Gastroesophageal sphincter (tissue), 4 donors: ENCODE data around the gene TICAM1. TPM values are rescaled to one million over a fixed set of nuclear protein-coding genes. Genes with fewer than 3 reads are reported as not detected.
"Not testable (repeated sequence)": the region's sequence is repeated elsewhere in the genome, so short reads cannot be mapped to it uniquely, and the experiment has no call there.

Experiments
- ATAC-seq: fragments of 150-250 bp; one replicate; pipeline ENCODE4 v1.9.1; 2016; ENCODE audit warnings: mild to moderate bottlenecking, moderate library complexity
- H3K27ac ChIP-seq, 4 donors: fragments of 200-600 bp; sonication (generic) in 3 of 4; 1 replicate in 3 of 4; 2 replicates in 1 of 4; pipeline ENCODE4 v1.5.1; 2016 to 2019
- H3K27me3 ChIP-seq: fragments of 200-600 bp; sonication (generic); one replicate; pipeline ENCODE4 v1.5.1; 2019
- H3K36me3 ChIP-seq, 2 donors: fragments of 200-600 bp; sonication (generic); one replicate each; pipeline ENCODE4 v1.5.1; 2019; ENCODE audit warnings: control low read depth in 1 of 2
- H3K4me1 ChIP-seq, 3 donors: fragments of 200-600 bp; sonication (generic); 1 replicate in 2 of 3; 2 replicates in 1 of 3; pipeline ENCODE4 v1.5.1; 2016 to 2019; ENCODE audit warnings: control low read depth in 2 of 3
- H3K4me3 ChIP-seq, 2 donors: fragments of 200-600 bp; sonication (generic); one replicate each; pipeline ENCODE4 v1.5.1; 2019; ENCODE audit warnings: mild to moderate bottlenecking in 1 of 2, moderate library complexity in 1 of 2
- H3K9me3 ChIP-seq, 3 donors: fragments of 200-600 bp; sonication (generic); one replicate each; pipeline ENCODE4 v1.5.1; 2017 to 2019; ENCODE audit warnings: control low read depth in 2 of 3
- EP300 ChIP-seq: sonication (generic); formaldehyde crosslinking; IDR thresholded peaks from one replicate; pipeline ENCODE4 v1.6.1; 2017; ENCODE audit warnings: antibody characterized with exemption, mild to moderate bottlenecking
- POLR2A ChIP-seq, 2 donors: fragments of 450-650 bp; IDR thresholded peaks; one replicate each; pipeline ENCODE4 v1.6.1; 2017; ENCODE audit warnings: antibody characterized with exemption in 2 of 2, mild to moderate bottlenecking in 2 of 2, moderate library complexity in 1 of 2
- POLR2AphosphoS5 ChIP-seq: sonication (generic); formaldehyde crosslinking; IDR thresholded peaks from one replicate; pipeline ENCODE4 v1.6.1; 2017; ENCODE audit warnings: antibody characterized with exemption
- WGBS, 2 donors: methylation state at CpG; one replicate each; pipeline ENCODE4 v1.1.5; 2018; ENCODE audit warnings: low coverage in 1 of 2; 5-methylcytosine and 5-hydroxymethylcytosine counted together
- total RNA-seq, 4 donors: library from RNA; depleted of rRNA; stranded (reverse); fragments of >200 nt; gene quantifications; one replicate each; pipeline ENCODE4 v1.1.0, GENCODE V29; 2016
- TF ChIP-seq, protein P1 (sequence below), 4 experiments: fragments of 200-600 bp in 2 of 4; fragments of 450-650 bp in 2 of 4; sonication (generic) in 1 of 4; IDR thresholded peaks; one replicate each; pipeline ENCODE4 v1.5.1; 2017 to 2019; ENCODE audit warnings: antibody characterized with exemption in 4 of 4, mild to moderate bottlenecking in 2 of 4, moderate library complexity in 2 of 4

Gene TICAM1
- total RNA-seq, 4 donors from 2014 or later: 3.6 to 7.9 (median 5.1) TPM

GRCh38 chr19:4811328-4812131 lies 20.0 kb downstream of the TICAM1 start:
- Histone ChIP-seq H3K9me3 (no peaks in the 10 kb centered on the region), H3K36me3 (peaks cover 0 to 4% of the 10 kb centered on the region in 2 donors), H3K4me1 (peaks cover 0 to 40% (median 17%) of the 10 kb centered on the region in 3 donors), H3K27ac (peak overlapping the region in 2 of 4 donors; percentile 17 to 79), H3K27me3 (no peaks in the 10 kb centered on the region), H3K4me3 (no peak overlapping the region)
- 72 to 95% methylated on average over 4 to 9 of the region's 12 CpGs for WGBS, 2 donors
- peak; percentile 48 for ATAC-seq
- no peak for TF ChIP-seq POLR2A (IDR thresholded peaks at IDR 0.05)
- TF ChIP-seq, protein P1, sequence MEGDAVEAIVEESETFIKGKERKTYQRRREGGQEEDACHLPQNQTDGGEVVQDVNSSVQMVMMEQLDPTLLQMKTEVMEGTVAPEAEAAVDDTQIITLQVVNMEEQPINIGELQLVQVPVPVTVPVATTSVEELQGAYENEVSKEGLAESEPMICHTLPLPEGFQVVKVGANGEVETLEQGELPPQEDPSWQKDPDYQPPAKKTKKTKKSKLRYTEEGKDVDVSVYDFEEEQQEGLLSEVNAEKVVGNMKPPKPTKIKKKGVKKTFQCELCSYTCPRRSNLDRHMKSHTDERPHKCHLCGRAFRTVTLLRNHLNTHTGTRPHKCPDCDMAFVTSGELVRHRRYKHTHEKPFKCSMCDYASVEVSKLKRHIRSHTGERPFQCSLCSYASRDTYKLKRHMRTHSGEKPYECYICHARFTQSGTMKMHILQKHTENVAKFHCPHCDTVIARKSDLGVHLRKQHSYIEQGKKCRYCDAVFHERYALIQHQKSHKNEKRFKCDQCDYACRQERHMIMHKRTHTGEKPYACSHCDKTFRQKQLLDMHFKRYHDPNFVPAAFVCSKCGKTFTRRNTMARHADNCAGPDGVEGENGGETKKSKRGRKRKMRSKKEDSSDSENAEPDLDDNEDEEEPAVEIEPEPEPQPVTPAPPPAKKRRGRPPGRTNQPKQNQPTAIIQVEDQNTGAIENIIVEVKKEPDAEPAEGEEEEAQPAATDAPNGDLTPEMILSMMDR (IDR thresholded peaks at IDR 0.05): peak in 3 of 4 experiments; percentile 78 to 93 (median 85)
- TF ChIP-seq EP300: no peak
- TF ChIP-seq POLR2AphosphoS5: no peak

DNA sequence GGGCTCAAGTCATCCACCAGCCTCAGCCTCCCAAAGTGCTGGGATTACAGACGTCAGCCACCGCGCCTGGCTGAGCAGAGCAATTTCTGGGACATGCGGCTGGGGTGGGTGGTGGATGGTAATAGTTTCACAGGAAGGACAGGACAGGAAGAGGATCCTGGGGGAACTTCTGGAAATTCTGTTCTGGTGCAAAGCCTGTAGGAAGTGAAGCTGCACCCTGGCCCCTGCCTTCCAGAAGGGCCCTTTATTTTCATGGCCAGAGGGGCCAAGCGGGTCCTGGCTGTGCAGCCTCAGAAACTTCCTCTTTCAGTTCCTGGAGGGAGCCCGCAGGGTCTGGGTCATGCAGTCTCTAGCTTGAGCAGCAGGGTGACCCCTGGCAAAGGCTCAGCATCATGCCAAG lies 24.3 kb downstream of the TICAM1 start:
- H3K9me3 ChIP-seq: no peaks in the 10 kb centered on the region
- H3K27me3 ChIP-seq: no peaks in the 10 kb centered on the region
- no peak overlapping the region for H3K4me3 ChIP-seq
- peaks cover 0 to 18% (median 2%) of the 10 kb centered on the region in 3 donors for H3K4me1 ChIP-seq
- TF ChIP-seq POLR2A (IDR thresholded peaks at IDR 0.05) (no peak), POLR2AphosphoS5 (no peak), EP300 (no peak)
- TF ChIP-seq, protein P1 (IDR thresholded peaks at IDR 0.05): no peak
- no peaks in the 10 kb centered on the region for H3K36me3 ChIP-seq
- ATAC-seq: no peak
- H3K27ac ChIP-seq: no peak overlapping the region
- WGBS, 2 donors: no CpG with 5 or more reads among the region's 6 CpGs

- no peaks in the 10 kb centered on the region for H3K36me3 ChIP-seq
- H3K4me3 ChIP-seq: no peak overlapping the region
- no peaks in the 10 kb centered on the region for H3K9me3 ChIP-seq
- no peak for ATAC-seq
- WGBS, 2 donors: 83 to 90% methylated on average over 4 to 6 of the region's 6 CpGs
- TF ChIP-seq, protein P1 (IDR thresholded peaks at IDR 0.05): no peak
- no peak for TF ChIP-seq POLR2AphosphoS5
- TF ChIP-seq EP300: no peak
- TF ChIP-seq POLR2A (IDR thresholded peaks at IDR 0.05): no peak
- H3K4me1 ChIP-seq: peaks cover 0 to 18% (median 0%) of the 10 kb centered on the region in 3 donors
- no peaks in the 10 kb centered on the region for H3K27me3 ChIP-seq
- no peak overlapping the region for H3K27ac ChIP-seq
Observed at GRCh38 chr19:4806384-4806783, 25.1 kb downstream of the TICAM1 start.

DNA sequence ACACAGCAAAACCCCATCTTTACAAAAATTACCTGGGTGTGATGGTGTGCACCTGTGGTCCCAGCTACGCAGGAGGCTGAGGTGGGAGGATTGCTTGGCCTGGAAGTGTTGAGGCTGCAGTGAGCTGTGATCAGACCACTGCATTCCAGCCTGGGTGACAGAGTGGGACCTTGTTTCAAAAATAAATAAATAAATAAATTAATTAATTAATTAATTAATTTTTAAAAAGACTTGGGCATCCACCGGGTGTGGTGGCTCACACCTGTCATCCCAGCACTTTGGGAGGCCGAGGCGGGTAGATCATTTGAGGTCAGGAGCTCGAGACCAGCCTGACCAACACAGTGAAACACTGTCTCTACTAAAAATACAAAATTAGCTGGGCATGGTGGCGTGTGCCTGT lies 26.4 kb downstream of the TICAM1 start:
- 88 to 91% methylated on average over 4 to 5 of the region's 6 CpGs for WGBS, 2 donors
- not testable (repeated sequence) for ATAC-seq, H3K9me3 ChIP-seq, H3K27me3 ChIP-seq, H3K4me3 ChIP-seq, H3K36me3 ChIP-seq, H3K27ac ChIP-seq
- H3K4me1 ChIP-seq: peaks cover 0 to 18% (median 0%) of the 10 kb centered on the region in 3 donors

- peaks cover 0 to 10% (median 0%) of the 10 kb centered on the region in 3 donors for H3K4me1 ChIP-seq
- TF ChIP-seq, protein P1 (IDR thresholded peaks at IDR 0.05): peak in 3 of 4 experiments; percentile 49 to 79 (median 55)
- TF ChIP-seq EP300: no peak
- H3K36me3 ChIP-seq: no peaks in the 10 kb centered on the region
- H3K27ac ChIP-seq: no peak overlapping the region
- no peaks in the 10 kb centered on the region for H3K27me3 ChIP-seq
- no peak overlapping the region for H3K4me3 ChIP-seq
- no peaks in the 10 kb centered on the region for H3K9me3 ChIP-seq
- peak; percentile 43 for ATAC-seq
- WGBS, 2 donors: 20% methylated on average over 4 of the region's 33 CpGs; no CpG with 5 or more reads in 1 of the 2 donors
Observed at GRCh38 chr19:4803736-4804695, 27.5 kb downstream of the TICAM1 start.
